ENCODE measurements around the gene PITX3.

GRCh38 chr10:102286216-102286615, 44.9 kb upstream of the PITX3 start:
- TF ChIP-seq EZH2 (IDR thresholded peaks at IDR 0.05) (no peak), POLR2AphosphoS5 (IDR thresholded peaks at IDR 0.05; ENCODE audit: borderline replicate concordance, low read depth, low read length) (no peak), FOXP2 (optimal IDR thresholded peaks at IDR 0.05; ENCODE audit: control extremely low read depth, extremely low read length, insufficient read depth) (no peak)
